Duodenal mucosa (tissue), 2 donors: ENCODE results near the gene HSDL2.
"Not testable (repeated sequence)": the region's sequence is repeated elsewhere in the genome, so short reads cannot be mapped to it uniquely, and the experiment has no call there.

ENCODE experiments used
- H3K27ac ChIP-seq: one replicate; pipeline ENCODE4 v1.7.0; 2013; ENCODE audit warnings: low read depth, low read length
- H3K27me3 ChIP-seq, 2 donors: one replicate each; pipeline ENCODE4 v1.7.0; 2013; ENCODE audit warnings: low read length in 2 of 2, control low read depth in 1 of 2; ENCODE audit not compliant: insufficient read depth in 2 of 2, control insufficient read depth in 1 of 2
- H3K36me3 ChIP-seq, 2 donors: one replicate each; pipeline ENCODE4 v1.7.0; 2013; ENCODE audit warnings: low read length in 2 of 2, control low read depth in 1 of 2; ENCODE audit not compliant: insufficient read depth in 2 of 2, control insufficient read depth in 1 of 2
- H3K4me1 ChIP-seq, 2 donors: one replicate each; pipeline ENCODE4 v1.7.0; 2013; ENCODE audit warnings: low read length in 2 of 2, control low read depth in 1 of 2; ENCODE audit not compliant: insufficient read depth in 2 of 2, control insufficient read depth in 1 of 2
- H3K4me3 ChIP-seq, 2 donors: one replicate each; pipeline ENCODE4 v1.7.0; 2013; ENCODE audit warnings: low read length in 2 of 2, low read depth in 1 of 2
- H3K9ac ChIP-seq, 2 donors: one replicate each; pipeline ENCODE4 v1.7.0; 2013; ENCODE audit warnings: low read length in 2 of 2, low read depth in 1 of 2
- H3K9me3 ChIP-seq, 2 donors: one replicate each; pipeline ENCODE4 v1.7.0; 2013; ENCODE audit warnings: low read length in 2 of 2, control low read depth in 1 of 2; ENCODE audit not compliant: control insufficient read depth in 1 of 2

The HSDL2 gene

DNA sequence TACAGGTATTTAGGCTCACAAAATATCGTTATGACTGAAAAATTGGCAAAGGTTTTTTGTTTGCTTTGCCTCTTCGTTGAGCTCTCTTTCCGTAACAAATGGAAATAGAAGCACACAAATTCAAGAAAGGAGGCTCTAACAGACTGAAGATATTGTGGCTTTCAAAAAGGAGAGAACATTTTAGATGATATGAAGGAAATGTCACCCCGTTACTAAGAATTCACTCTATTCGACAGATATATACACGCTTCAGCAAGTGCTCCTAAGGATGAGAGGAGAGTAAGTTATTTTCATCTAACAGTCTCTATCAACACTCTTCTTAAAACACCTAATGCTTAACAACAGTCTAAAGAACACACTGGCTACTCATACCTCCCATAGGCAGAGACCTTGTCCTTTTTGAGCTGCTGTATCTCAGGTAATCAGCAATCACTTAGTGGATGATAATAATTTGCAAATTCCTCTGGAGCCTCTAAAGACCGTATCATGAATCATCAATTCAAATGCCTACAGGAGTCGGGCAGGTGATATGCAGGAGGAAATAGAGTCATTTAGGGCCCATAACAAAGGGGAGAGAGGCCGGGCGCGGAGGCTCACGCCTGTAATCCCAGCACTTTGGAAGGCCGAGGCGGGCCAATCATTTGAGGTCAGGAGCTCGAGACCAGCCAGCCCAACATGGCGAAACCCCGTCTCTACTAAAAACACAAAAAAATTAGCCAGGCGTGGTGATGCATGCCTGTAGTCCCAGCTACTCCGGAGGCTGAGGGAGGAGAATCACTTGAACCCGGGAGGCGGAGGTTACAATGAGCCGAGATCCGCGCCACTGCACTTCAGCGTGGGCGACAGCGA lies 1.4 kb upstream of the HSDL2 start:
- H3K36me3 ChIP-seq, result no peaks in the 10 kb centered on the region
- H3K27ac ChIP-seq, result peak overlapping the region; percentile 97
- H3K27me3 ChIP-seq, result no peaks in the 10 kb centered on the region
- H3K9ac ChIP-seq, result peak overlapping the region; percentile 89 to 100
- H3K9me3 ChIP-seq, result no peaks in the 10 kb centered on the region
- H3K4me3 ChIP-seq, result peak overlapping the region; percentile 79 to 90
- peaks cover 18 to 40% of the 10 kb centered on the region in 2 donors for H3K4me1 ChIP-seq

DNA sequence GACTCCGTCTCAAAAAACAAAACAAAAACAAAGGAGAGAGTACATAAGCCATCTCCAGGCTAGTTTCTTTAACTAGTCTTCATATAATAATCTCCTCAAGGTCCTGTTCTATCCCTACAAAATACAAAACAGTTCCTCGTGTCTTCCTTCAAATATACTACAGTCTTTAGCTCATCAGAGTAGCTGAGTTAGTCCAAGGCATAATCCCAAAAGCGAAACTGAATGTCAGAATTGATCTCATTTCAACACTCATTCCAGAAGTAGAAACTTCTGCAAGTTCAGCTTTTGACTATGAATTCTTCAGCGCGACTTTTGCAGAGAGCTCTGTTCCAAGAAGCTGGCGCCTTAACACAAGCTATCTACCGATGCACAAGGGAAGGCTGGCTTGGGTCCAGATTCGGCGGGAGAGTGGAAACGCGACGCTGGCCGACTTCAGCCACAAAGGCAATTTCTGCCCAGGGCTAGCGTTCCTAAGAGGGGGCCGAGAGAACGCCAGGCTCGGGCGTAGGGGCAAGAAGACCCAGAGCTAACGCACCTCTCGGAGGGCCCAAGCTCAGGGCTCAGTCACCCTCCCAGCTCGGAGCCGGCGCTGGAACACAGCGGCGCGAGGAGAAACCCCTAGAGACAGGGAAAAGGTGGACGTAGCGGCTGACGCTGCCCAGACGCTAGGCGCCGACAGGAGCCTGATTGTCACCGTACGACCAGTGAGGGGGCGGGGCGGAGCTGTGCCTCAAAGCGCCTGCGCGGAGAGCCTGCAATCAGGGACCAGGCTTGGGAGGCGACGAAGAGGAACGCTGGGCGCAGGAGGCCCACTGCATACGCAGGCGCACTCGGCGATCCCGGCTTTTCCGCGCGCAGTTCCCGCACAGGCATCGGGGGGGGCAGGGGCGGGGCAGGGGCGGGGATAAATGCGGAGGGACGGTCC lies 469 bp upstream of the HSDL2 start:
- Histone ChIP-seq H3K36me3 (no peaks in the 10 kb centered on the region), H3K4me1 (peaks cover 21 to 40% of the 10 kb centered on the region in 2 donors), H3K4me3 (peak overlapping the region; percentile 93 to 98), H3K27me3 (no peaks in the 10 kb centered on the region), H3K9me3 (no peaks in the 10 kb centered on the region), H3K27ac (peak overlapping the region; percentile 97), H3K9ac (peak overlapping the region; percentile 89 to 100)

DNA sequence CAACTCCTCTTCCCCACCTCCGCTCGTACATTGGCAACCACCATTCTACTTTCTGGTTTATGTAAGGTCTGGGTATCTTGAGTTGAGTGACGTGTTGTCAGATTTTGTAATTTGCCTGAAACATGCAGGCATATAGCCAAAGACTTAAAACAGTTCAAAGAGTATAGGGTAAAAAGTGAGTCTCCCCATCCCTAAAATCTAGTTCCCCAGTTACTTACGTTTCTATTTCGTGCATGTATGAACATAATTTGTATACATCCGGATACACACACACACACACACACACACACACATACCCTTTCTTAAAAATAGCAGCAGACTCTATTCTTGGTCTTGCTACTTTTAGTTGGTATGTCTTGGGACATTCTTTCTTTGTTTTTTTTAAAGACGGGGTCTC lies 915 bp downstream of the HSDL2 start:
- peaks cover 21 to 40% of the 10 kb centered on the region in 2 donors for H3K4me1 ChIP-seq

DNA sequence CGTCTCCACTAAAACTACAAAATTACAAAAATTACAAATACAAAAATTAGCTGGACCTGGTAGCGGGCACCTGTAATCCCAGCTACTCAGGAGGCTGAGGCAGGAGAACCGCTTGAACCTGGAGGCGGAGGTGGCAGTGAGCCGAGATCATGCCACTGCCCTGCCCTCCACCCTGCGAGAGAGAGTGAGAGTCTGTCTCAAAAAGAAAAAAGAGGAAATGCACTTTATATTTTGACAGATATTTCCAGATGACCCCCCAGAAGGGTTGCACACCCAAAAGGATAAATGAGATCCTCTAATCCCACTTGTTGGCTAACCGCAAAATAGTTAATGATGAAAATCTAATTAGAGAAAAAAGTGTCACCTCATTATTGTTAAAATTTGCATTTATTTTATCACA lies 2.2 kb downstream of the HSDL2 start:
- H3K27ac ChIP-seq, result no peak overlapping the region
- peaks cover 19 to 33% of the 10 kb centered on the region in 2 donors for H3K4me1 ChIP-seq
- H3K27me3 ChIP-seq, result no peaks in the 10 kb centered on the region
- H3K9me3 ChIP-seq, result no peaks in the 10 kb centered on the region
- no peak overlapping the region for H3K4me3 ChIP-seq
- no peaks in the 10 kb centered on the region for H3K36me3 ChIP-seq
- no peak overlapping the region for H3K9ac ChIP-seq

More for the DNA sequence above, 915 bp downstream of the HSDL2 start:
- H3K4me3 ChIP-seq, result peak overlapping the region; percentile 93 to 98
- no peaks in the 10 kb centered on the region for H3K27me3 ChIP-seq
- no peaks in the 10 kb centered on the region for H3K9me3 ChIP-seq
- peak overlapping the region; percentile 86 to 94 for H3K9ac ChIP-seq
- H3K27ac ChIP-seq, result no peak overlapping the region
- no peaks in the 10 kb centered on the region for H3K36me3 ChIP-seq

DNA sequence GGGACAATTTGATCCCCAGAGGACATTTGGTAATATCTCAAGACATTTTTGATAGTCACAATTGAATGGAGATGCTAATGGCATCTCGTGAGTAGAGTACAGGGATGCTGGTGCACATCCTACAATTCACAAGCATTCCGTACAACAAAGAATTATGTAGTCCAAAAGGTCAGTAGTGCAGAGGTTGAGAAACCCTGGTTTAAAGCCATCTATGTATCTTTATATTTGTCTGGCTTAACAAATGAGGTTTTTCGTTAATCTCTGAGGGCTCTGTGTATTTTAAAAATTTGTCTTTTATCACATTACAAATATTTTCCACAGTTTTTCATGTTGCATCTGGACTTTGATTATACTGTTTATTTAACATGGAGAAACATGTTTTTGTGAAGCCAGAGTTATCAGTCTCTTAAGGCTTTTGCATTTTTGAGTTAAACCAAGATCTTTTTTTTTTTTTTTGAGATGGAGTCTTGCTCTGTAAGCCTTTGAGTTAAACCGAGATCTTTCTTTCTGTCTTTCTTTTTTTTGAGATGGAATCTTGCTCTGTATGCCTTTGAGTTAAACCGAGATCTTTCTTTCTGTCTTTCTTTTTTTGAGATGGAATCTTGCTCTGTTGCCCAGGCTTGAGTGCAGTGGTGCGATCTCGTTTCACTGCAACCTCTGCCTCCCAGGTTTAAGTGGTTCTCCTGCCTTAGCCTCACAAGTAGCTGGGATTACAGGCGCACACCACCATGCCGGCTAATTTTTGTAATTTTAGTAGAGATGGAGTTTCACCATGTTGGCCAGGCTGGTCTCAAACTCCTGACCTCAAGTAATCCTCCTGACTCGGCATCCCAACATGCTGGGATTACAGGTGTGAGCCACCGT lies 2.8 kb downstream of the HSDL2 start:
- Histone ChIP-seq H3K36me3 (peaks cover 0 to 3% of the 10 kb centered on the region in 2 donors), H3K9me3 (no peaks in the 10 kb centered on the region), H3K27me3 (no peaks in the 10 kb centered on the region), H3K4me1 (peaks cover 12 to 26% of the 10 kb centered on the region in 2 donors), H3K9ac (no peak overlapping the region), H3K27ac (no peak overlapping the region), H3K4me3 (no peak overlapping the region)

DNA sequence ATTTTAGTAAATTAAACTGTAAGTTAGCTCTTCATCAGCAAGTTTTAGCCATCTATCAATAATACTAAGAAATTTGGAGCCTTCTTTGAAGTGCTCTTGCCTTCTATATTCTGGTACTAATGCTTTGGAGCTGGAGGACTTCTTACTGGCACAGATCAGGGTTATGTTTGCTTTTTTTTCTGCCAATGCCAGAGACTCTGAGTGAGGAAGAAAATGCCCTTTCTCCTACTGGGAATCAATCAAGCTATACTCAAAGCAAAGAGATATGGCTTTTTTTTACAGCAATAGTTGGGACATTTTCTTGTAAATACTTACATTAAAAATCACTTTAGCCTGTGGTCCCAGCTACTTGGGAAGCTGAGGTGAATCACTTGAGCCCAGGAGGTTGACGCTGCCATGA lies 4.3 kb downstream of the HSDL2 start:
- no peaks in the 10 kb centered on the region for H3K27me3 ChIP-seq
- H3K4me3 ChIP-seq, result no peak overlapping the region
- no peak overlapping the region for H3K9ac ChIP-seq
- H3K9me3 ChIP-seq, result no peaks in the 10 kb centered on the region
- no peak overlapping the region for H3K27ac ChIP-seq
- peaks cover 0 to 4% of the 10 kb centered on the region in 2 donors for H3K36me3 ChIP-seq
- peaks cover 3 to 19% of the 10 kb centered on the region in 2 donors for H3K4me1 ChIP-seq

DNA sequence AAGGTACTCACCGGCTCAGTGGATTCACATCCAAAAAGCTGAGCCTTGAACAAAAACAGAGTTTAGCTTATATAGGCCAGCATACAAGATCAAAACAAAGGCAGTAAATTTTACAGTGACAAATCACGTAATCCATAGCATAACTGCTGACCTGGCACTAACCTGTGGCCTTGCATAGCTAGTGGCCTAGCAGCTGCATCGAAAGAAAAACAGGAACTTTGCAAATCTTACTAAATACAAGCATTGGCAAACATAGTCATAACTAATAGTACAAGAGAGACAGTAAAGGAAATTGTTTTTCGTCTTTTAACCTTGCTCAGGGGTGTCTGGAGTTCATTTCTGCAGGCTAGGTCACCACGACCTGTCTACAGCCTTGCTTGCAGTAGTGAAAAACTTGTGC lies 4.8 kb downstream of the HSDL2 start:
- H3K9me3 ChIP-seq, result no peaks in the 10 kb centered on the region
- H3K9ac ChIP-seq, result no peak overlapping the region
- no peak overlapping the region for H3K27ac ChIP-seq
- peaks cover 3 to 19% of the 10 kb centered on the region in 2 donors for H3K4me1 ChIP-seq
- no peak overlapping the region for H3K4me3 ChIP-seq
- H3K36me3 ChIP-seq, result peaks cover 0 to 4% of the 10 kb centered on the region in 2 donors
- H3K27me3 ChIP-seq, result no peaks in the 10 kb centered on the region

DNA sequence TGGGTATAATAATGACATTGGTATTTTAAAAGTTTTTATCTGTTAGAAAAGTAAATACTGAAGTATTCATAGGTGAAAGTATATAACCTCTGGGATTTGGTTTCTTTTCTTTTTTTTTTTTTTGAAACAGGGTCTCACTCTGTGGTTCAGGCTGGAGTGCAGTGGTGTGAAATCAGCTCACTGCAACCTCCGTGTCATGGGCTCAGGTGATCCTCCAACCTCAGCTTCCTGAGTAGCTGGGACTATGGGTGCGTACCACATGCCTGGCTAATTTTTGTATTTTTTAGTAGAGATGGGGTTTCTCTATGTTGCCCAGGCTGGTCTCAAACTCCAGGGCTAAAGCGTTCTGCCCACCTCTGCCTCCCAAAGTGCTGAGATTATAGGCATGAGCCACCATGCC lies 7.2 kb downstream of the HSDL2 start:
- no peaks in the 10 kb centered on the region for H3K27me3 ChIP-seq
- no peak overlapping the region for H3K4me3 ChIP-seq
- no peaks in the 10 kb centered on the region for H3K9me3 ChIP-seq
- peaks cover 3% of the 10 kb centered on the region in 2 donors for H3K4me1 ChIP-seq
- no peak overlapping the region for H3K27ac ChIP-seq
- H3K36me3 ChIP-seq, result peaks cover 0 to 4% of the 10 kb centered on the region in 2 donors
- H3K9ac ChIP-seq, result no peak overlapping the region

DNA sequence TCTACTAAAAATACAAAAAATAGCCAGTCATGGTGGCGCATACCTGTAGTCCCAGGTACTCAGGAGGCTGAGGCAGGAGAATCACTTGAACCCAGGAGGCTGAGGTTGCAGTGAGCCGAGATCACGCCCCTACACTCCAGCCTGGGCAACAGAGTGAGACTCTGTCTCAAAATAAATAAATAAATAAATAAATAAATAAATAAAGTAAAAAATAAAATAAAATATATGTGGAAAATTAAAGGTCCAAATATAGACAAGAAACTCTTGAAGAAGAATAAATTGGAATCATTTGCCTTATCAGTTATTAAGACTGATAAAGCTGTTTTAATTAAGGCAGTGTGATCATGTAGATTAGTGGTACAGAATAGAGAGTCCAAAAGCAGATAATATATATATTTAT lies 10.0 kb downstream of the HSDL2 start:
- not testable (repeated sequence) for H3K4me3 ChIP-seq, H3K36me3 ChIP-seq, H3K9me3 ChIP-seq, H3K27ac ChIP-seq, H3K9ac ChIP-seq, H3K27me3 ChIP-seq, H3K4me1 ChIP-seq
